NCI-H1092 (cell line): ENCODE measurements around the gene PAK1IP1.
"Not testable (repeated sequence)": the region's sequence is repeated elsewhere in the genome, so short reads cannot be mapped to it uniquely, and the experiment has no call there.

Experiments
- DNase-seq: peaks from one replicate; lab custom pipeline; 2025; lab: John Stamatoyannopoulos, UW

The PAK1IP1 gene

DNA sequence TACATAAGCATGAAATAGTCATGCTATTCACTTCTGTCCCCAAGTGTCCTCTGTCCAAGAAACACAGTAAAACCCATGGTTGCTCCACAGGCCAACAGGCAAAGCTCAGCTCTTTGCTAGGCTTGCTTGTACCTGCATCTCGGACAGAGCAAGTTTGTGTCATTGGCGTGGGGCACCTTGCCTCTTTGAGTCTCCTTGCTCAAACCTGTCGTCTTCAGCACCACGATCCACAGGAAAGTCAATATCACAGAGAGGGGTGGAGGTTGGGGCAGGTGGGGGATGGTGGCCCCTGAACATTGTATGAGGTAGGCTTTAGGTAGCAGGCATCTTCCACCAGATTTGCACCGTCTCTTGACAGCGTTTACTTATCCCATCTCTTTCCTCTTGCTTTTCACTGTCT is 48.7 kb downstream of the PAK1IP1 start:
- DNase-seq, result no peak

DNA sequence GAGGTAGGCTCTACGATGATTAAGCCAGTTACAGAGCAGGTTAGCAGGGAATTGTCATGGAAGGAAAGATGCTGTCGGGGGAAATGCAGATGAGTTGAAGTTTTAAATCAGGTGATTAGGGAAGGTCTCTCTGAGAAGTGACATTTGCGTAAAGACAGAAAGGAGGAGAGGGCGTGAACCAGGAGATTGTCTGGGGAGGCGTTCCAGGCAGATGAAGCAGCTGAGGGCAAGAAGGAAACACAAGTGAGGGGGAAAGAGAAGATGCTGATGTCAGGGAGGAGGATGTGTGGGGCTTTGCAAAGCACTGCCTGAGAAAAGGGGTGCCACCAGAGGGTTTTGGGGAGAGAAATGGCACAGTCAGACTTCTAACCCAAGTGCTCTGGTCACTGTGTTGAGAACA is 50.3 kb downstream of the PAK1IP1 start:
- DNase-seq, result no peak

DNA sequence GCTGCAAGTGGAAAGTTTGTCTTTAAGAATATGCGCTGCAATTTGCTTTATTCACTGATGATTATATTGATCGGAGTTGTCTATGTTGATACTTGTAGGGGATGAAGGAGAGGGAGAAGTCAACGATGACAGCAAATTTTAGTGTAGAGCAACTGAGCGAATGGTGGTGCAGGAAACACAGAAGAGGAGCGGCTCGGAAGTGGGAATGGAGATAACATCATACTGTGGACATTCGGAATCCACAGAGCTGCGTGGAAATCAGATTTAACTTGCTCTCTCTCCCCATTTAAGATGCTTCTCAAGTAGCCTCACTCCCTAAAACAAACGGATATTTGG is 52.1 kb downstream of the PAK1IP1 start:
- DNase-seq, result no peak

DNA sequence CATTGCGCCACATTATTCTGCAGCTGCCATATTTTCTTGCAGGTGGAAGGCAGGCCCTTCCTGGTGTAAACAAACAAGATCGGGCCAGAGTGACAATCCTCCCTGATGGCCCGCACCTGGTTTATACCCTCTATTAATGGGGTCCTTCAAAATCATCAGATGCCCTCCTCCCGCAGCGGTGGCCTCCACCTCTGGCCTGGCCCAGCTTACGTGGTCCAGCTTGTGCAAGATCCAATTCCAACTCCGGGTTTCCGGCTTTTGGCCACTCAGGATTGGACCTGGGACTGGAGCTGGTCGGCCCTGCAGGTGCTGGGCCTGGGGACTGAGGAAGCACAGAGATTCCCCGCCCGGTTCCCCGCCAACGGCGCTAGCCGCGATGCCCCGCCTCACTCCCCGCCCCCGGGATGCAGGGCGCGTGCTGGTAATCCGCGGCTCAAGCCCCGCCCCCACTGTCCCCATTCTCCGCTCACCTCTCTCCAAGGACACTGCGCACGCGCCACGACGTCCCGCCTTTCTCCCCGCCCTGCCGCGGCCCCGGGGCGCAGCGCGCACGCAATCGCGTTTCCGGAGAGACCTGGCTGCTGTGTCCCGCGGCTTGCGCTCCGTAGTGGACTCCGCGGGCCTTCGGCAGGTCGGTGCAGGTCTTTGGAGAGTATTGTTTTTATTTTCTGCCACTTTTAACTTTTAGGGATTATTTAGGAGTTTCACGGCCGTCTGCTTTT is 52.6 kb downstream of the PAK1IP1 start, which contains the start of gene TMEM14B:
Gene TMEM14B, plus strand, starts transcription at position 555 of the 722 bp plus-strand sequence. CDS start 1,441 bp downstream, outside the sequence.
- peak; percentile 91 for DNase-seq

DNA sequence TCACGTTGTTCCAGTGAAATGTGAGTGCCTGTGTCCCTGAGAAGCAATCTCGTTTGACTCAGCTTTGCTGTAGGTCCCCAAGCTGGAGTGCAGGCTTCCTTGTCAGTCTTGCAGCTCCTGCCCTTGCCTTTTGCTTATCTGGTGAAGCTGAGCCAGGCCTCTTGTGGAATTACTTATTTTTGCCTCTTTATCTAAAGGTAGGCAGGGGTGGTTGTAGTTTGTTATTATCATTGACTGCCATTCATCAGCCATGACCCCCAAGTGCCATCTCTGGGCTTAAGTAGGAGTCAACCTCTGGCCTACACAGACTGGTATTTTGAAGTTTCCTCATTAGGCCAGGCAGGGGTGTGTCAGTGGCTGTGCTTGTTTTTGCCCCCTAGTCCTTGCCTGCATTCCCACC is 55.0 kb downstream of the PAK1IP1 start:
- DNase-seq, result no peak

DNA sequence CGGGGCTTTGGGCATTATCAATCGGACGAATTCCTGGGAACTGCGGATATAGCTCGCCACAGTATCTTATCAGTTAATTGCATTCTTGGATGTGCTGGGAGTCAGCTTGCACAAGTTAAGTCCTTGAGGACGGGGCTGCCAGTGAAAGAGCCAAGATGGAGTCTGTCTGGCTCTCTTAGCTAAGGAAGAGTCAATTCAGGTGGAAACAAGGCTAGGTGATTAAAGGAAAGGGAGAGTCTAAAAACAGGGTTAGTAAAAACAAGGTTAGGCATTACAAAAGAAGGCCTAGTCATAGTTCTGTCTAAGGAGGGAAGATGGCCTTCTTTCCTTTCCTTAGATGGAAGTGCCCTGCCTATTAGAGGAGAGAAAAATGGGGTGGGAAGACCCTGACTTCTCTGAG is 55.8 kb downstream of the PAK1IP1 start:
- not testable (repeated sequence) for DNase-seq

DNA sequence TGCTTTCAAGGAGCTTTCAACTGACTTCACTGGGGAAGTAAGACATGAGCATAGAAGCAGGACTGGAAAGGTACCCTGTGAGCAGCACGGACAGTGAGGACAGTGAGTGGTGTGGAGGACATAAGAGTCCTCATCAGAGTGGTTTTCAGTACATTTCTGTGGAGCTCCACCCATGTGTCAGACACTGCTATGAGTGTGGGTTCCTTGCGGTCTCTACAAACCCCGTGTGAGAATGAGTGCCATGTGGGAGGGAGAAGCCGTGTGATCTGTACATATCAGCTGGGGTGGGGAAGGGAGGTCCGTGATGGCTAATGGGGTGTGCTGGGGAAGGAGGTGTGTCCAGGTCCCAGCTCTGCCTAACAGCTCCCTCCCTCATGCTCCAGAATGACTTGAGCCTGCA is 57.0 kb downstream of the PAK1IP1 start:
- DNase-seq, result not testable (repeated sequence)

DNA sequence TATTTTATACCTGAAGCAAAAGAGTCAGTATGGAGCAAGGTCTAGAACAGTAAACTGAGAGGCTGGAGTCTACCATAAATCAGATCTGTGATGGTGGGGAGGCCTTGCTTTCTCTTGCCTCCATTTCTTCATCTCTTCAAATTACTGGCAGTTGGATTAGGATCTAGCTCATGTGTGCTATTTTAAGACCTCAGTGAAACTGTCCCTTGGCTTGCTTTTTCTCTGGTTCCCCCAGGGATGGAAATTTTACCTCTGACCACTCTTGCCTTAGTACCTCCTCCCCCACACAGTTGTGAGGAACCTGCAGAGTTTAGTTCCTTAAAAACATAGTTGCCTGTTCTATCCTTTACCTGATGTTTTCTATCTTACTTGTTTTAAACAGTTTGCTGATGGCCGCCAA is 61.3 kb downstream of the PAK1IP1 start:
- no peak for DNase-seq
